HG03060 (cell line): ENCODE results near the gene NTN1.
"Not testable (repeated sequence)": the region's sequence is repeated elsewhere in the genome, so short reads cannot be mapped to it uniquely, and the experiment has no call there.

Source experiments
- ATAC-seq: cut with Tn5 transposase; IDR thresholded peaks from one replicate; pipeline ENCODE4 v1.9.1; 2021; ENCODE audit warnings: low read depth, moderate number of reproducible peaks; ENCODE audit not compliant: unreplicated experiment

The NTN1 gene

DNA sequence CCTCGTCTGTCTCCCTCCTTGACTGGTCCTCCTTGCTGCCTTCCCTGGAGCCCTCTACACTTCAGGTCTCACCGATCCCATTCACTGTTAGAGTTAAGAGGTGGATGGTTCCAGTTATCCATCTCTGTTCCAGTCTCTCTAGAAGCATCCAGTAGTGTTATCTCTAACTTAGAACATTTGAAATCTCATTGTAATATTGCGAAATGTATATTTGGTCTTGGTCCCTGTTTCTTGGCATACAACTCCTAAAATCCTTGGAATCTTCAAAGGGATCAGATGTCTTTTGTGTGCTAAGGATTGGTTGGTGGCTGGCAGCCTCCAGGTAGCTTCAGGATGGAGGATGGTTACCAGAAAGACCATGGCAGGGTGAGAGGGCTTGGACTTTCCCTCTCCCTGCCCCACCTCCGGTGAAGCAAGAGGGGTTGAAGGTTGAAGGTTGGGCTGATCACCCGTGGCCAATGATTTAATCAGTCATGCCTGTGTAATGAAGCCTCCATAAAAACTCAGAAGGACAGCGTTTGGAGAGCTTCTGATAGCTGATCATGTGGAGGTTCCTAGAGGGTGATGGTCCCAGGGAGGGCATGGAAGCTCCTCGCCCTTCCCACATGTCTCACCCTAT lies 59.1 kb downstream of the NTN1 start:
- no peak for ATAC-seq

DNA sequence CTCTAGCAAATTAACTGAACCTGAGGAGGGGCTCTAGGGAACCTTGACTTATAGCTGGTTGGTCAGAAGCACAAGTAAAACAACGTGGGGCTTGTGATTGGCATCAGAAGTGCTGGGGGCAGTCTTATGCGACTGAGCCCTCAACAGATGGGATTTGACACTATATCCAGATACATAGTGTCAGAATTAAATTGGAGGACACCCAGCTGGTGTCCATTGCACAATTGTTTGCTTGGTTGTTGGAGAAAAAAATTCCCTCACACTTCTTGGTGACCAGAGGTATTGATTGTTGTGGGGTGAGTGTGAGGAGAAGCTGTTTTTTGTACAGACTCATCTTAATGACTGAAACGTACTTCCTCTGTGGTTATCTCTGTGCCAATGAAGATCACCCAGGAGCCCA lies 59.7 kb downstream of the NTN1 start:
- no peak for ATAC-seq

DNA sequence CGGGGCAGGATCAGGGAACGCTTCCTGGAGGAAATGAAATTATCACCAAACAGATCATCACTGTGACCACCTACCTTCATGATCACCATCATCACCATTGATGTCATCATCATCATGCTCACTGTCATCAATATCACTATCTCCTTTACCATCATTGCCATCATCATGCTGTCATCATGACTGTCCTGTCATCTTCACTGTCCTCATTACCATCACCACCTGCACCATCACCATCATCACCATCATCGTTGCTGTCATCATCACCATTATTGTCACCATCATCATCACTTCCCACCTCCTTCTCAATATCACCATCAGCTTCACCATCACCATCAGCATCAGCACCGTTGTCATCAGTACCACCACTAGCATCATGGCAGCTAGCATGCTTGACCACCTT lies 65.3 kb downstream of the NTN1 start:
- no peak for ATAC-seq

DNA sequence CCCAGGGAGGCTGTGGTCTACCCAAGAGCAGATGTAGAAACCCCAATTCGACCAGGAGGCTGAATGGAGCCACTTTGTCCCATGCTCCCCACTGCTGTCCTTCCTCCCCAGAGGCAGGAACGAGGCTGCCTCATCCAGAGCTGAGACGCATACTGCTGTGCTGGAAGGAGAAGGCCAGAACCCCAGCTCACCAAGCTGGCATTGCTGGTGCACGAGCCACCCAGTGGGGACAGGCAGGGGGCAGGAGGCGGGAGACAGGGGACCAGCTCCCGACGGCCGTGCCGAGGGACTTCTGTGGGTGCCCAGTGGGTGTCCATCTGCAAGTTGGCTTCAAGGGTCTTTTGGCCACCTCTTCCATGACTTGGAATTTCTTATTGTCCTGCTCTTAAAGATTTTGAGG lies 66.6 kb downstream of the NTN1 start:
- no peak for ATAC-seq

DNA sequence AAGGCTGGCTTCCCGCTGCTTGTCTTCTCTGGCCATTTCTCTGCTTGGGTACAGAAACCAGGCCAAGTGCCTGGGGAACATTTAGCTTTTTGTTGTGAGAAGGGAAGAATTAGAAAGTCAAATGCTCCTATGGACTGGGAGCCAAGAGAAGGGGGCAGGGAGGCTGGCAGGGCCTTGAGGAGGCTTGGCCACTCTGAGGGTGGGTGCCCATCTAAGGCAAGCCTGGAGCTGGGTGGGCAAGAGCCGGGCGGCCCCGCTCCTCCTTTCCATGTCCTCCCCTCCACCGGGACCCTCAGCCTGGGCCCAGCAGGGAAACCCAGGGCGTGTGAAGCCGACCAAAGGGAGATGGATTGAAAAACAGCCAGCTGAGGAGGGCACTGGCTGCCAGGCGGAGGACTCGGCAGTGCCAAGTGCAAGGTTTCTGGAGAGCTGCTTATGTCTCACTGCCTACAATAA lies 69.4 kb downstream of the NTN1 start:
- ATAC-seq = no peak

DNA sequence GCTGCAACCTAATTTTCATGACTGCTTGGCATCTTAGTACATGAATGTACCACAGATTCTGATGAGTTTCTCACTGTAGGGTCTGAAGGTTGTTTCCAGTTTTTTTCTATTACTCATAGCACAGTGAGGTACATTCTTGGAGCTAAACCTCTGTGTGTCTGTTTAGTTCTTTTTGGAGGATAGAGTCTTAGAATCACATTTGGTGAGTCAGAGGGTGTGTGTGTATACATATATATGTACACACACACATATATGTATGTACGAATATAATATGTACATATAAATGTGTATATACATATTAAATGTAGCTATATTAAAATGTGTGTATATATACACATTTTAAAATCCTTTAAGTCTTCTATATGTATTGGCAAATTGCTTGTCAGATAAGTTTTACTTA lies 72.9 kb downstream of the NTN1 start:
- no peak for ATAC-seq

DNA sequence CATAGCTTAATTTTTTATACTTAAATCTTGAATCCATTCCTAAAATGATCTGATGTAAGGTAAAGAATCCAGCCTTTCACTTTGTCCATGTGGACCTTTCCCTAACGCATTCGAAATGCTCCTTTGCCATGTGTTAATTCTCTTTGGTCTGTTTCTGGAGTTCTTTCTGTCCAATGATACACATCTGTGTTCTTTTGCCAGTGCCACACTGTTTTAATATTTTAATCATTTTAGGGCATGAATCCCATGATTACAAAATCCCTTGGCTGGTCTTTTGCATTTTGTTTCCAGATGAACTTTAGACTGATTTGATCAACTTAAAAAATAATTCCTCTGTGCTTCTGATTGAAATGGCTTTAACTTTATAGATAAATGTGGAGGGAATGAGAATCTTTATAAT lies 74.1 kb downstream of the NTN1 start:
- no peak for ATAC-seq

DNA sequence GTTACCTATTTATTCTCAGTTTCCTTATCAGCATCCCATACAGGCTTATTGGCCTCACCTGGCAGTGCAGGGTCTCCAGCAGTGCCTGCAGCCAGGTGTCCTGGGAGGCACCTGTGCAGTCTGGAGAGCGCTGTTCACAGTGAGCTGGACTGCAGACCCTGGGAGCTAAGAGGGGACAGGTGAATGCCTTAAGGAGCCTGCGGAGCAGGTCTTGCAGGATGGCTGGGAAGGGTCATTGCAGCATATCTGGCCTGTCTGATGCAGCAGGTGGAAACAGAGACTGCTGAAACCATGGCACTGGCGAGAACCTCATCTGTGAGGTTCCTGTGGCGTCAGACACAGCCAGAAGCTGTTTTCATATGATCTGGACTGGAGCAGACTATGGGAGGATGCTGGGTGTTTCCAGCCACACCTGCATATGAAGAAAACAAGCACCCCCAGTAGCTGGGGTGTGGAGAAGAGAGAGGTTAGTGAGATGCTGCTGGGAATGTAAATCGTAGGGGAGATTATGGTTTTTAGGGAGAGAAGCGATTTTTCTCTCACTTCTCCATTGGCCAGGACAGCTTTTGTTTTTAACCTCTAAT lies 77.0 kb downstream of the NTN1 start:
- ATAC-seq = no peak

DNA sequence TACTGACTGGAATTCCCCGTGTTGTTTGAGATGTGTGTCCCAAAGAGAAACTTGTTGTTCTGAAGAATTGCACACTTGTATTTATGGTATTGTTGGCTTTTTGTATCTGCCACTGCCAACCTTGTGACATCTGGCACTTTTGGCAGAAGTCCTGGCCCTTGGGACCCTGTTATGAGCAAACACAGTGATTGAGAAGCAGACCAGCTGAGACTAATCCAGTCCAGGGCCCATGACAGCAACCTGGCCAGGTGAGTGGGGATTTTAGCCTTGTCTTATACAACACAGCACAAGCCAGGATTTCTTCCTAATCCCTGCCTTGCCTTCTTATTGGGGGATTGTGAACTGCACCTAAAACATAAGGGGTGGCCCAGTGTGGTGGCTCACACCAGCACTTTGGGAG lies 80.0 kb downstream of the NTN1 start:
- no peak for ATAC-seq

DNA sequence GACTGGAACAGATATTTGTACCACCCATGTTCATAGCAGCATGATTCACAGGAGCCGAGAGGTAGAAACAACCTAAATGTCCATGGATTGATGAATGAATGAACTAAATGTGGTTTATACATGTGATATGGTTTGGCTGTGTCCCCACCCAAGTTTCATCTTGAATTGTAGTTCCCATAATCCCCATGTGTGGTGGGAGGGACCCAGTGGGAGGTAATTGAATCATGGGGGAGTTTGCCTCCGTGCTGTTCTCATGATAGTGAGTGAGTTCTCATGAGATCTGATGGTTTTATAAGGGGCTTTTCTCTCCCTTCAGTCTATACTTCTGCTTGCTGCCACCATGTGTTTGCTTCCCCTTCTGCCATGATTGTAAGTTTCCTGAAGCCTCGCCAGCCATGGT lies 81.9 kb downstream of the NTN1 start:
- not testable (repeated sequence) for ATAC-seq

DNA sequence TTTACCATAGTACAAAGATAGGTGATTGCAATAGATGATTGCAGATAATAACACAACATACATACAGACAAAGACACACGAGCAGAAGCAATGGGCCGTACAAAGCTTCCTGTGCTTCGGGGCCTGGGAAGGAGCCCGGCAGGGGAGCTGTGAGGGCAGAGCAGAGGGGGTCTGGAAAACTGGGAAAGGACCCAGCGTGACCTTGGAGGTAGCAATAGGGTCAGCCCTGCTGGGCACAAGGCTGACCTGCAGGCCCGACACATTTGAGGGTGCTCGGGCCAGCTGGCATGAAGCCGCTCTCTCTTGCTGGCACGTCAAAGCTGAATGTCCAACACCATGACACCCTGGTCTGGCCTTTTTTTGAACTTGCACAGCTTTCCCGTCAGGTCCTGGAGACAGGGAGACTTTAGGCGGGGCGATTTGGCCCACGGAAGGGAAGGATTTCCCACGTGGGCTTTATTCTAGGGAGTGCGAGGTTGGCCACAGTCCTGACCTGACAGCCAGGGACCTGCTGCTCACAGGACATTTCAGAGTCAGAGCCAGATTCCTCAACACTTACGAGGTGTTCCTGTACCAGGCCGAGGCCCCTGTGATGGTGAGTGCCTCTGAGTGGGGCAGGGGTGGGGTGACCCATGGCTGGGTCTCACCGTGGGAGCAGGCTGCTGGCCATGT lies 83.2 kb downstream of the NTN1 start:
- ATAC-seq = no peak

DNA sequence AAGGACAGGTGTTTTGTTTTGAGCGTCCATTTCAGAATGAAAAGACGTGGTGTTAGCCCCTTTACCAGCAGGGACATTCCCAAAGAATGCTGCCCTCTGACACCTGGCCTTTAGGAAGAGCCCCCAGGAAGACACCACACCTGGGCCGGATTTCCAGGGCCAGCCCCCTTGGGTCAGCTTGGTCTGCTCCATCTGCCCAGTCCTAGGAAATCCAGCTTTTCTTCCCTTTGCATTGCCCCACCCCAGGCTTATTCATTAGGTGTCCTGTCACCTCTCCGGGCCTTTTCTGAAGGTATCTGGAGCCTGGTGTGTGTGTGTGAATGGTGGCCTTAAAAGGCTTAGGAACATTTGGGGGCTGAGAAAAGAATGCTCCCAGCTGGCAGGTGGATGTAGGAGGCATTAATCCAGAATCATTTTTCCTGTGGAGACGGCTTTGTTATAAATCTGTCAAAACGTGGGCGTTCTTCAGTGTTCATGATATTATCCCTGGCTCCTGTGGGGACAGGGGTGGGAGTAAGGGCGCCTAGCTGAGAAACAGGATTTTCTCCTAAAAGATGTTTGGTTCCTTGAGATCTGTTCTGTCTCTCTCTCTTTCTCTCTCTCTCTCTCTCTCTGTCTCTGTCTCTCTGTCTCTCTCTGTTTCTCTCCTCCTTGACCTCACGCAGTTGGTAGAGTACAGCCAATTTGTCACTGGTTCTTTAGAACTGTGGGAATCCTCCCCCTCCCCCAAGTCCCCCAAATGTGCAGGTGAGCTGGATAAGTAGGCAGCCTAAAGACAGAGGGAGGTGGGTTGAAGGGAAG lies 84.0 kb downstream of the NTN1 start:
- no peak for ATAC-seq

DNA sequence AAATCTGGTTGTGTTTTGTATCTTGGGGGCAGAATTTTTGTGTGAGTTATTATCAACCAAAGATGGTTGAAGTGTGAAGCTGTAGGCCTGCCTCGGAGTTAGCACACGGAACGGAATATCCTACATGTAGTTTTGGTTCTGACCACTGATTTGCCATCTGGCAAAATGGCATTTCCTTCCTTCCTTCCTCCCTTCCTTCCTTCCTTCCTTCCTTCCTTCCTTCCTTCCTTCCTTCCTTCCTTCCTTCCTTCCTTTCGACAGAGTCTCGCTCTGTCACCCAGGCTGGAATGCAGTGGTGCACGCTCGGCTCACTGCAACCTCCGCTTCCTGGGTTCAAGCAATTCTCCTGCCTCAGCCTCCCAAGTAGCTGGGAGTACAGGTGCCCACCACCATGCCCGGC lies 85.0 kb downstream of the NTN1 start:
- not testable (repeated sequence) for ATAC-seq

DNA sequence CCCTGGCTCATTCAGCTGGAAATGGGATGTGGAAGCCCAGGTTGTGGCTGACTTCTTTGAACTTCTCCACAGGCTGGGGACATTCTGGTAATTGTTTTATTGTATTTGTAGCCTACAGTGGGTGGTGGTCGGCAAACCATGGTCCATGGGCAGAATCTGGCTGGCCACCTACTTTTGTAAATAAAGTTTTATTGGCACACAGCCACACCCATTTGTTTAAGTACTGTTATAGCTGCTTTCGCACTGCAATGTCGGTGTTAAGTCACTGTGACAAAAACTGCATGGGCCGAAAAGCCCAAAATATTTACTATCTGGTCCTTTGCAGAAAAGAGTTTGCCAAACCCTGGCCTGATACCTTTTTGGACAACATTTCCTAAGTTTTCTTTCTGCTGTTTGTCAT lies 86.2 kb downstream of the NTN1 start:
- no peak for ATAC-seq

DNA sequence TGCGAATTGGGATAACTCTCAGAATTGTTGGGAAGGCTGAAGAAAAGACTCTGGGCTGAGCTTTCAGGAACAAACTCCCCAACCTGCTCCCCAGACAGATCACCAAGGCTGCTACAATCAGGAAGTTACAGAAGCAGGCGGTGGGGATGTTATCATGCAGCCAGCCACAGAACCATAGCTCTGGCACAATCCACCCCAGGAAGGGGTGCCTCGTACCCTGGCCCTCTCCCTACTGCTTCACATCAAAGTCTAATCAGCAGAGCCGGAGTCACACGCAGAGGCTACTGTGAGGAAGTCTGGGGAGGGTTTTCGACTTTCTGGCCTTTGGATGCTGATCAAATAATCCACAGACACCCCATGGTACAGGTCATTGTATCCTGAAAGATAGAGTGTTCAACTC lies 86.8 kb downstream of the NTN1 start:
- ATAC-seq = no peak

DNA sequence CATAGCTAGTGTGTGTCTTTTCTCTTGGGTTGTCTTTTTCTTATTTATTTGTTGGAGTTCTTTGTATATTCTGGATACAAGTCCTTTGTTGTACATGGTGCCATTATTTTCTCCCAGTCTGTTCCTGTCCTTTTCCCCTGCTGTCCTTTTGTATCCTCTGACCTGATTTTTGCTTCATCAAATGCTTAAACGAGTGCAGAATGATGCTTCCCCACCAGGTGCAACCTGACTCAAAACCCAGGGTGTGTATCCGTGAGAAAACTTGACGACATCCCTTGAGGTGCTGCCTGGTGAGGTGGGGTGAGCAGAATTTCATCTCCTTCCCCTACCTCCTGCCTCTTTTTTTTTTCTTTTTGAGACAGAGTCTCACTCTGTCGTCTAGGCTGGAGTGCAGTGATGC lies 88.6 kb downstream of the NTN1 start:
- ATAC-seq = no peak

DNA sequence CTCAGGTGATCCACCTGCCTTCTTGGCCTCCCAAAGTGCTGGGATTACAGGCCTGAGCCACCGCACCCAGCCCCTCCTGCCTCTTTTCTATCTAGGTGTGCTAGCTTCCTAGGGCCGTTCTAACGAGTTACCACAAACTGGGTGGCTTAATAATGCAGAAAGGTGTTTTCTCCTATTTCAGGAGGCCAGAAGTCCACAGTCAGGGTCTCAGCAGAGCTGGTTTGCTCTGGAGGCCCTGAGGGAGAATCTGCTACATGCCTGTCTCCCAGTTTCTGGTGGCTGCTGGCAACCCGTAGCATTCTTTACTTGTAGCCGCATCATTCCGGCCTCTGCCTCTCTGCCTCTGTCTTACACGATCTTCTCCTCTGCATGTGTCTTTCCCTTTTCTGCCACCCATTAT lies 89.2 kb downstream of the NTN1 start:
- no peak for ATAC-seq

DNA sequence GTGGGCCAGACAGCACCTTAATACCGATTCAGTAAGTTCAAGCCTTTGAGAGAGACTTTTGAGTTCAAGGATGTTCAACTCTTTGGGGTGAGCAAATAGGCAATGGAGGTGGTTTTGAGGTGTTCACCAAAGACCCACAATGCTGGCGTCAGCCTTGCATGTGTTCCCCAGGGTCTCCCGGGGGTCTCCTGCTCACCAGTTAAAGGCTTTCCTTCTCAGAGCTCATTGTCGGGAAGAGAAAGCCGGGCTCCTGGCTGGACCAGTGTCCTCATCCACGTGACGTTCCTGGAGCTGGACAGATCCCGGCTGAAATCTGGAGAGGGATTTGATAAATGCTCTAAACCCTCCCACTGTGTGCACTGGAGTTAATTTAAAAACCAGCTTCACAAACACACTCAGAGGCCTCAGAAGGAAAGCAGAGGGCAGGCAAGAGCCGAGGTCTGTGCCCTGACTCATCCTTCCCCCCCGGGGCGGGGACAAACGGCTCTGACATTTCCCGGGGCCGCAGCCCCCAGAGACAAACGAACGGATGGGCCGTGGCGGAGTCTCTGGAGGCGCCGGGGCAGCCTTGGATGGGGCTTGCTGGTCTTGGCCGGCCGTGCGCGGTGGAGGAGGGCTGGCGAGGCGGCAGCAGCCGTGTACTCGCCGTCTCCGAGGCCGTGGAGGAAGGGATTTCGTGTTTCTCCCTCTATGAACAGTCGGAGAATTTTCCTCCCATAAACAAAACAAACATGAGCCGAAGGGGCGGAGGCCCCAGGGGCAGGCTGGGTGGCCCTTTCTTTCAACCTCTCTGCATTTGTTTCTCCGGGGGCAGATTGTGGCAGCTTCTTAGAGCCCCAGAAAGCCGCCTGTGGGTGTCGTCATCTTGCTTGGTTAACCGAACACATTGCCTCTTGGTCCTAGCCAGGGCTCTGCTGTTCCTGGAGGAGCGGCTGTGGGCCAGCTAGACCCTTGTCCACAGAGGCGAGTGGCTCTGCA lies 94.2 kb downstream of the NTN1 start:
- ATAC-seq = no peak

DNA sequence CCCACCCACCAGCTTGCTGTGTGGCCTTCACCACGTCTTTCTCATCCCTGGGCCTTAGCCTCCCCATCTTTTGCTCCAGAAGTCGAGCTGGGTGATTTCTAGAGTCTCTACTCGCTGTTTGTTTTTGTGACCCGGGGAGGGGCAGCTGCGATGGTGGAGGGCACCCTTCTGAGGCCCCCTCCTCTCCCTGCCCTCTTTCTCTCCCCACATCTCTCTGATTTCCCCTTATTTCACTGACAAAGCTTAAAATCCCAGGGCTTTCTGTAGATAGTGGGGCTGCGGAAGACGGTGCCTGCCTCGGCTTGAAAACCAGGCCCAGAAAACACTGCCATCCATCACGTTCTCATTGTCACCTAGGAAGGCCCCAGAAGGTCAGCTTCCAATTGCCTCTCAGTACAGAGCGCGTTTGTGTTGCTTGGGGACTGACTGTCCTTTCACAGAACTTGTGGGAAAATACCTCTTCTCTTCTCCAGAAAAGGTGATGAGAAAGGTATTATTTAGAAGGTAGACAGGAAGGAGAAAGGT lies 95.1 kb downstream of the NTN1 start:
- ATAC-seq = no peak
